K562 (cell line): Measurements from ENCODE around the gene BRSK1. TPM values are rescaled to one million over a fixed set of nuclear protein-coding genes. Genes with fewer than 3 reads are reported as not detected.
A peak's percentile ranks its signal among the peaks of the same experiment; 100 is the strongest.

Experiments used
- ELF4 ChIP-seq: fragments of 450-650 bp; formaldehyde crosslinking; IDR thresholded peaks from 2 replicates; pipeline ENCODE4 v1.4.0; 2022; ENCODE audit warnings: missing genetic modification characterization
- ETV1 ChIP-seq: fragments of 450-650 bp; conservative IDR thresholded peaks from 2 replicates; pipeline ENCODE4 v1.6.1; 2016; ENCODE audit warnings: missing genetic modification characterization, control low read depth, low read depth, missing compliant biosample characterization
- KAT8 ChIP-seq: fragments of 450-650 bp; IDR thresholded peaks from 2 replicates; pipeline ENCODE4 v1.6.1; 2016; ENCODE audit warnings: low read depth, mild to moderate bottlenecking
- MAZ ChIP-seq, 2 experiments: fragments of 450-650 bp in 1 of 2; sonication (generic) in 1 of 2; formaldehyde crosslinking; IDR thresholded peaks in 1 of 2; conservative IDR thresholded peaks in 1 of 2; 2 replicates each; pipeline versions ENCODE4 v1.4.0 to v1.5.0; 2020; ENCODE audit warnings: mild to moderate bottlenecking in 1 of 2, missing genetic modification reagents in 1 of 2
- MNT ChIP-seq, 2 experiments: fragments of 450-650 bp; conservative IDR thresholded peaks; 2 replicates each; pipeline ENCODE4 v1.6.1; 2017; ENCODE audit warnings: mild to moderate bottlenecking in 2 of 2, moderate library complexity in 2 of 2
- NCOA1 ChIP-seq: fragments of 450-650 bp; IDR thresholded peaks from 2 replicates; pipeline ENCODE4 v1.6.1; 2016; ENCODE audit warnings: low read depth
- NKRF ChIP-seq: fragments of 450-650 bp; IDR thresholded peaks from 2 replicates; pipeline ENCODE4 v1.6.1; 2016; ENCODE audit warnings: borderline replicate concordance
- POLR2G ChIP-seq: fragments of 200-400 bp; formaldehyde crosslinking; IDR thresholded peaks from 2 replicates; pipeline ENCODE4 v1.6.1; 2017; ENCODE audit warnings: low read depth, mild to moderate bottlenecking, antibody characterized with exemption, low read length, moderate library complexity
- PTBP1 ChIP-seq: fragments of 200-400 bp; formaldehyde crosslinking; IDR thresholded peaks from 2 replicates; pipeline ENCODE4 v1.6.1; 2017; ENCODE audit warnings: low read depth, low read length
- SIN3A ChIP-seq, 2 experiments: fragments of 150-350 bp in 1 of 2; IDR thresholded peaks; 2 replicates each; pipeline ENCODE4 v1.6.1; 2011 to 2016; ENCODE audit warnings: borderline replicate concordance in 2 of 2, low read depth in 2 of 2, low read length in 2 of 2, mild to moderate bottlenecking in 2 of 2, moderate library complexity in 2 of 2; ENCODE audit not compliant: control insufficient read depth in 1 of 2
- TRIM28 ChIP-seq: fragments of 450-650 bp; IDR thresholded peaks from 2 replicates; pipeline ENCODE4 v1.6.1; 2017
- ZBTB26 ChIP-seq: fragments of 450-650 bp; formaldehyde crosslinking; IDR thresholded peaks from 2 replicates; pipeline ENCODE4 v1.4.0; 2022; ENCODE audit warnings: missing genetic modification characterization
- ZNF76 ChIP-seq: fragments of 250-450 bp; sonication (Bioruptor Pico); IDR thresholded peaks from 2 replicates; pipeline ENCODE4 v1.4.0; 2020; ENCODE audit warnings: mild to moderate bottlenecking, moderate library complexity, borderline replicate concordance
- polyA plus RNA-seq, 8 experiments: library from polyadenylated mRNA; depleted of rRNA in 4 of 8; stranded (reverse) in 5 of 8; unstranded in 3 of 8; fragments of >200 nt; fragmentation: Nextera tagmentation in 2 of 8; fragmentation: Illumina TruSeq in 1 of 8; extraction: Ambion mirVana in 2 of 8; extraction: Trizol in 1 of 8; gene quantifications; 2 replicates each; pipeline versions ENCODE4 v1.2.1 to v1.2.3, GENCODE V29; 2011 to 2014; ENCODE audit warnings: inconsistent platforms in 1 of 8, missing spikeins in 1 of 8
- total RNA-seq, 7 experiments: library from RNA; depleted of rRNA in 6 of 7; stranded (reverse); fragments of >200 nt in 6 of 7; fragmentation: Illumina TruSeq in 2 of 7; extraction: Trizol in 2 of 7; gene quantifications; 2 replicates each; pipeline versions ENCODE4 v1.2.1 to v1.2.3, GENCODE V29; 2011 to 2021; ENCODE audit warnings: low replicate concordance in 1 of 7
- TF ChIP-seq, protein P1 (sequence below), 2 experiments: IDR thresholded peaks; 2 replicates each; pipeline ENCODE4 v1.6.1; 2012; ENCODE audit warnings: improper control_type of control experiment in 2 of 2, low read depth in 2 of 2, low read length in 2 of 2, borderline replicate concordance in 1 of 2
- TF ChIP-seq, protein P2 (sequence below): conservative IDR thresholded peaks from 2 replicates; pipeline ENCODE4 v1.6.1; 2011; ENCODE audit warnings: low read depth, mild to moderate bottlenecking, low read length; ENCODE audit not compliant: control insufficient read depth

The BRSK1 gene
- total and polyA plus RNA-seq, 9 of the 15 experiments (the other 6 are each of a cell fraction or from before 2014, with no cell fraction given), result 1.7 to 9.3 (median 3.8) TPM; not detected in 2

GRCh38 chr19:55257461-55258420 is 26.1 kb upstream of the BRSK1 start (continued):
- TF ChIP-seq MNT (conservative IDR thresholded peaks at IDR 0.05) (peak; percentile 98 to 99), PTBP1 (no peak), SIN3A (IDR thresholded peaks at IDR 0.05; ENCODE audit: borderline replicate concordance in 2 of 2, control insufficient read depth in 1 of 2, low read depth in 2 of 2, low read length in 2 of 2) (peak; percentile 35 to 95; a peak in 2 of 4 replicates), ZBTB26 (CRISPR knock-in tag) (no peak), TRIM28 (peak; percentile 86), ZNF76 (CRISPR knock-in tag) (no peak), NCOA1 (no peak), POLR2G (peak; percentile 56), ETV1 (tag) (peak; percentile 52), NKRF (peak; percentile 92), KAT8 (no peak), ELF4 (CRISPR knock-in tag) (0 out of 2 replicates have a peak, but pooled peaks have one; percentile 22), MAZ (CRISPR knock-in tag; conservative IDR thresholded peaks at IDR 0.05 in 1 of 2, IDR thresholded peaks at IDR 0.05 in 1 of 2) (peak in 1 of 2 experiments; percentile 25; a peak in 2 of 4 replicates)
- TF ChIP-seq, protein P1, sequence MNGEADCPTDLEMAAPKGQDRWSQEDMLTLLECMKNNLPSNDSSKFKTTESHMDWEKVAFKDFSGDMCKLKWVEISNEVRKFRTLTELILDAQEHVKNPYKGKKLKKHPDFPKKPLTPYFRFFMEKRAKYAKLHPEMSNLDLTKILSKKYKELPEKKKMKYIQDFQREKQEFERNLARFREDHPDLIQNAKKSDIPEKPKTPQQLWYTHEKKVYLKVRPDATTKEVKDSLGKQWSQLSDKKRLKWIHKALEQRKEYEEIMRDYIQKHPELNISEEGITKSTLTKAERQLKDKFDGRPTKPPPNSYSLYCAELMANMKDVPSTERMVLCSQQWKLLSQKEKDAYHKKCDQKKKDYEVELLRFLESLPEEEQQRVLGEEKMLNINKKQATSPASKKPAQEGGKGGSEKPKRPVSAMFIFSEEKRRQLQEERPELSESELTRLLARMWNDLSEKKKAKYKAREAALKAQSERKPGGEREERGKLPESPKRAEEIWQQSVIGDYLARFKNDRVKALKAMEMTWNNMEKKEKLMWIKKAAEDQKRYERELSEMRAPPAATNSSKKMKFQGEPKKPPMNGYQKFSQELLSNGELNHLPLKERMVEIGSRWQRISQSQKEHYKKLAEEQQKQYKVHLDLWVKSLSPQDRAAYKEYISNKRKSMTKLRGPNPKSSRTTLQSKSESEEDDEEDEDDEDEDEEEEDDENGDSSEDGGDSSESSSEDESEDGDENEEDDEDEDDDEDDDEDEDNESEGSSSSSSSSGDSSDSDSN (IDR thresholded peaks at IDR 0.05; ENCODE audit: borderline replicate concordance in 1 of 2, low read depth in 2 of 2, low read length in 2 of 2), result 0 out of 4 replicates have a peak, but pooled peaks have one; percentile 46 to 50
- TF ChIP-seq, protein P2, sequence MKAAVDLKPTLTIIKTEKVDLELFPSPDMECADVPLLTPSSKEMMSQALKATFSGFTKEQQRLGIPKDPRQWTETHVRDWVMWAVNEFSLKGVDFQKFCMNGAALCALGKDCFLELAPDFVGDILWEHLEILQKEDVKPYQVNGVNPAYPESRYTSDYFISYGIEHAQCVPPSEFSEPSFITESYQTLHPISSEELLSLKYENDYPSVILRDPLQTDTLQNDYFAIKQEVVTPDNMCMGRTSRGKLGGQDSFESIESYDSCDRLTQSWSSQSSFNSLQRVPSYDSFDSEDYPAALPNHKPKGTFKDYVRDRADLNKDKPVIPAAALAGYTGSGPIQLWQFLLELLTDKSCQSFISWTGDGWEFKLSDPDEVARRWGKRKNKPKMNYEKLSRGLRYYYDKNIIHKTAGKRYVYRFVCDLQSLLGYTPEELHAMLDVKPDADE, result peak; percentile 33; the same call in 1 of the 2 replicates
